HL-60/S4 (cell line): ENCODE results near the gene PYM1.
"Not testable (repeated sequence)": the region's sequence is repeated elsewhere in the genome, so short reads cannot be mapped to it uniquely, and the experiment has no call there.

Source experiments
- in situ Hi-C: fragments of 300-500 bp; cut with MboI; formaldehyde crosslinking; loops from 2 replicates; pipeline ENCODE4 v1.14.3; 2022; ENCODE audit warnings: low sequenced_read_pairs

The PYM1 gene

GRCh38 chr12:55915482-55915859 is 12.2 kb downstream of the PYM1 start:
- in situ Hi-C loops: no loop called here

GRCh38 chr12:55912908-55913307 is 14.8 kb downstream of the PYM1 start:
- in situ Hi-C loops: no loop called here

GRCh38 chr12:55909513-55909884 is 18.2 kb downstream of the PYM1 start:
- in situ Hi-C loops: no loop called here

- in situ Hi-C loops: no loop called here
Observed at GRCh38 chr12:55908726-55909512, 18.8 kb downstream of the PYM1 start.

- in situ Hi-C loops: no loop called here
Observed at GRCh38 chr12:55906056-55906455, 21.6 kb downstream of the PYM1 start.

- in situ Hi-C loops: no loop called here
Observed at GRCh38 chr12:55901881-55902490, 25.7 kb downstream of the PYM1 start.

- in situ Hi-C loops: no loop called here
Observed at GRCh38 chr12:55899082-55899481, 28.6 kb downstream of the PYM1 start.

GRCh38 chr12:55893723-55894122 is 34.0 kb downstream of the PYM1 start:
- in situ Hi-C loops: no loop called here

GRCh38 chr12:55891310-55891709 is 36.4 kb downstream of the PYM1 start:
- in situ Hi-C loops: no loop called here

GRCh38 chr12:55885113-55885512 is 42.6 kb downstream of the PYM1 start:
- in situ Hi-C loops: no loop called here

GRCh38 chr12:55877824-55878223 is 49.9 kb downstream of the PYM1 start:
- in situ Hi-C loops: no loop called here

GRCh38 chr12:55875704-55876467 is 51.8 kb downstream of the PYM1 start:
- in situ Hi-C loops: no loop called here

- in situ Hi-C loops: no loop called here
Observed at GRCh38 chr12:55874443-55874842, 53.3 kb downstream of the PYM1 start.

- in situ Hi-C loops: not testable (repeated sequence)
Observed at GRCh38 chr12:55866454-55867004, 61.2 kb downstream of the PYM1 start.

GRCh38 chr12:55865327-55865726 is 62.4 kb downstream of the PYM1 start:
- in situ Hi-C loops: no loop called here

- in situ Hi-C loops: not testable (repeated sequence)
Observed at GRCh38 chr12:55862931-55863330, 64.8 kb downstream of the PYM1 start.

- in situ Hi-C loops: no loop called here
Observed at GRCh38 chr12:55862286-55862685, 65.4 kb downstream of the PYM1 start.

- in situ Hi-C loops: no loop called here
Observed at GRCh38 chr12:55861871-55862270, 65.8 kb downstream of the PYM1 start.

GRCh38 chr12:55861396-55861795 is 66.3 kb downstream of the PYM1 start:
- in situ Hi-C loops: no loop called here

GRCh38 chr12:55852740-55853139 is 75.0 kb downstream of the PYM1 start:
- in situ Hi-C loops: no loop called here
